Effector memory CD8-positive, alpha-beta T cell (primary cell): ENCODE measurements around the gene DGAT2.
A peak's percentile ranks its signal among the peaks of the same experiment; 100 is the strongest.

Source experiments
- ATAC-seq: fragments of 150-1000 bp; cut with Tn5 transposase; replicated peaks from 2 replicates; pipeline ENCODE4 v1.10.0; 2021; ENCODE audit warnings: mild to moderate bottlenecking, moderate library complexity
- DNase-seq, 3 experiments: peaks; one replicate each; pipeline ENCODE4 v3.0.0; 2021
- H3K27ac Mint-ChIP-seq, 2 donors: one replicate each; pipeline ENCODE4 v1.8.0; 2022; ENCODE audit warnings: mild to moderate bottlenecking in 2 of 2, mixed read lengths in 2 of 2, moderate library complexity in 2 of 2
- H3K27me3 Mint-ChIP-seq, 2 donors: one replicate each; pipeline ENCODE4 v1.8.0; 2022; ENCODE audit warnings: mixed read lengths in 2 of 2
- H3K36me3 Mint-ChIP-seq: one replicate; pipeline ENCODE4 v1.8.0; 2022; ENCODE audit warnings: mild to moderate bottlenecking, moderate library complexity, mixed read lengths; ENCODE audit not compliant: insufficient read depth
- H3K4me1 Mint-ChIP-seq, 2 donors: one replicate each; pipeline ENCODE4 v1.8.0; 2022; ENCODE audit warnings: low read depth in 2 of 2, mixed read lengths in 2 of 2
- H3K4me3 Mint-ChIP-seq, 2 donors: one replicate each; pipeline ENCODE4 v1.8.0; 2022; ENCODE audit warnings: mild to moderate bottlenecking in 2 of 2, mixed read lengths in 2 of 2, moderate library complexity in 2 of 2
- H3K9me3 Mint-ChIP-seq, 2 donors: one replicate each; pipeline ENCODE4 v1.8.0; 2022; ENCODE audit warnings: mixed read lengths in 2 of 2

DGAT2 gene

GRCh38 chr11:75849894-75850293 is 81.3 kb downstream of the DGAT2 start:
- H3K4me1 Mint-ChIP-seq, result peaks cover 13 to 36% of the 10 kb centered on the region in 2 donors
- H3K27ac Mint-ChIP-seq, result peak overlapping the region in 1 of 2 donors; percentile 2
- H3K9me3 Mint-ChIP-seq, result no peaks in the 10 kb centered on the region
- DNase-seq, result no peak
- H3K36me3 Mint-ChIP-seq, result peaks cover 17% of the 10 kb centered on the region
- no peaks in the 10 kb centered on the region for H3K27me3 Mint-ChIP-seq
- no peak overlapping the region for H3K4me3 Mint-ChIP-seq
- no peak for ATAC-seq

- no peaks in the 10 kb centered on the region for H3K9me3 Mint-ChIP-seq
- DNase-seq, result no peak
- H3K36me3 Mint-ChIP-seq, result peaks cover 14% of the 10 kb centered on the region
- no peak overlapping the region for H3K4me3 Mint-ChIP-seq
- peak overlapping the region in 1 of 2 donors; percentile 6 for H3K27ac Mint-ChIP-seq
- H3K27me3 Mint-ChIP-seq, result no peaks in the 10 kb centered on the region
- no peak for ATAC-seq
- peaks cover 13 to 36% of the 10 kb centered on the region in 2 donors for H3K4me1 Mint-ChIP-seq
Observed at GRCh38 chr11:75850787-75851186, 82.2 kb downstream of the DGAT2 start.
